ENCODE data around the gene NCBP3. TPM values are rescaled to one million over a fixed set of nuclear protein-coding genes. Genes with fewer than 3 reads are reported as not detected.

NCBP3 gene
- total and polyA plus RNA-seq, 9 of the 15 experiments (the other 6 are each of a cell fraction or from before 2014, with no cell fraction given), result 3.1 to 25.5 (median 20.5) TPM

GRCh38 chr17:3799181-3799945, 46.7 kb downstream of the NCBP3 start:
- Histone ChIP-seq H3K9me1 (ENCODE audit: control insufficient read depth, insufficient read depth, low read length) (no peaks in the 10 kb centered on the region), H3K9me3 (replicated peaks; ENCODE audit: control insufficient read depth, insufficient read depth, low read depth, low read length) (no peaks in the 10 kb centered on the region), H4K20me1 (replicated peaks; ENCODE audit: control insufficient read depth, insufficient read depth, low read length) (no peaks in the 10 kb centered on the region), H3K36me3 (ENCODE audit: control insufficient read depth, insufficient read depth, low read length) (no peaks in the 10 kb centered on the region), H3K4me2 (ENCODE audit: insufficient read depth, low read length) (no peak overlapping the region), H3K4me3 (no peak overlapping the region), H3K79me2 (ENCODE audit: control insufficient read depth, insufficient read depth, low read length) (no peaks in the 10 kb centered on the region), H3K27ac (ENCODE audit: extremely low read depth, low read depth, low read length) (no peak overlapping the region), H3K27me3 (ENCODE audit: control insufficient read depth in 2 of 2, insufficient read depth in 2 of 2, low read length in 2 of 2) (peaks cover 0 to 4% of the 10 kb centered on the region in 2 experiments; a peak in 1 of 5 replicates), H3K4me1 (replicated peaks in 1 of 2; ENCODE audit: control insufficient read depth in 2 of 2, insufficient read depth in 2 of 2, low read length in 2 of 2) (peaks cover 0 to 13% of the 10 kb centered on the region in 2 experiments; a peak in 2 of 5 replicates), H2AFZ (ENCODE audit: low read depth, low read length) (no peak overlapping the region), H3K9ac (ENCODE audit: insufficient read depth in 1 of 2, low read depth in 2 of 2, low read length in 2 of 2) (no peak overlapping the region)
- POLR2A ChIA-PET, result interaction anchor here (0.6 kb wide), 1 partner anchor 76 kb away, joined by 3 read pairs; the partner anchor contains the start of gene HASPIN
- no TSS peak for BruUV-seq (replicated peaks)
- intact Hi-C loops (cut with micrococcal nuclease) (no loop called here), in situ Hi-C loops (cut with MboI) (no loop called here)
- no peak for FAIRE-seq
- DNase-seq (ENCODE audit: extremely low read depth in 1 of 4, low spot score in 3 of 4), result no peak
- CTCF ChIA-PET (ENCODE audit: low intra/inter-chr PET ratio), result no interaction called here
- WGBS (ENCODE audit: insufficient coverage, low coverage, missing lambda C conversion rate), result 51% methylated on average over 12 of the region's 12 CpGs
- ATAC-seq, result no peak
- TF ChIP-seq UBTF (IDR thresholded peaks at IDR 0.05; ENCODE audit: borderline replicate concordance in 1 of 2, low read depth in 2 of 2, low read length in 2 of 2), result no peak
- TF ChIP-seq SNIP1 (IDR thresholded peaks at IDR 0.05; ENCODE audit: low read depth), result no peak
- TF ChIP-seq VEZF1 (CRISPR knock-in tag; IDR thresholded peaks at IDR 0.05), result no peak
- no peak for TF ChIP-seq TCF15 (CRISPR knock-in tag; IDR thresholded peaks at IDR 0.05)
- TF ChIP-seq ELK1 (CRISPR knock-in tag; IDR thresholded peaks at IDR 0.05), result no peak
- TF ChIP-seq ZNF589 (CRISPR knock-in tag; IDR thresholded peaks at IDR 0.05; ENCODE audit: low read depth), result no peak
- no peak for TF ChIP-seq DDX20 (tag; IDR thresholded peaks at IDR 0.05; ENCODE audit: low read depth)
- no peak for TF ChIP-seq POLR2H (tag; IDR thresholded peaks at IDR 0.05; ENCODE audit: low read depth)
- TF ChIP-seq CBX8 (IDR thresholded peaks at IDR 0.05; ENCODE audit: borderline replicate concordance, extremely low read depth, low read depth, low read length, poor library complexity, severe bottlenecking), result no peak
- TF ChIP-seq ZNF436 (CRISPR knock-in tag; IDR thresholded peaks at IDR 0.05), result no peak
- no peak for TF ChIP-seq ZNF263 (CRISPR knock-in tag; IDR thresholded peaks at IDR 0.05; ENCODE audit: borderline replicate concordance)
- no peak for TF ChIP-seq SUPT5H (IDR thresholded peaks at IDR 0.05)
